ENCODE measurements around the gene RABGAP1L.
A peak's percentile ranks its signal among the peaks of the same experiment; 100 is the strongest.

RABGAP1L gene

DNA sequence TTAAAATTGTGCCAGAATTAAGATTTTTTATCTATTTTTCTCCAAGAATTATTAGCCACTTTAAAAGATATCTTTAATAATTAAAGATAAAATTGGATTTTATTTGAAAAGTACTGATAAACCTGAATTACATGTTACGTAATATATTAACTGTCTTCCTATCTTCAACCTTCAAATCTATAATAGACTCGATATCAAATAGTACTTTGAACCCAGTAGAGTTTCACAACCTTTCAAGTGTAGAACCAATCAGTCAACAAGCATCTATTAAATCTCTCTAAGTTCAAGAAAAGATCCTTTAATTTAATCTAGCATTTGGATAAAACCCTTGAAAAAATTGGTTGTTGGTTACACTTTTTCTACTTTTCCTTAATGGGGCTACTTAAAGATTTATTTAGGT lies 559.9 kb downstream of the RABGAP1L start:
- no peak for DNase-seq (ENCODE audit: low spot score)

DNA sequence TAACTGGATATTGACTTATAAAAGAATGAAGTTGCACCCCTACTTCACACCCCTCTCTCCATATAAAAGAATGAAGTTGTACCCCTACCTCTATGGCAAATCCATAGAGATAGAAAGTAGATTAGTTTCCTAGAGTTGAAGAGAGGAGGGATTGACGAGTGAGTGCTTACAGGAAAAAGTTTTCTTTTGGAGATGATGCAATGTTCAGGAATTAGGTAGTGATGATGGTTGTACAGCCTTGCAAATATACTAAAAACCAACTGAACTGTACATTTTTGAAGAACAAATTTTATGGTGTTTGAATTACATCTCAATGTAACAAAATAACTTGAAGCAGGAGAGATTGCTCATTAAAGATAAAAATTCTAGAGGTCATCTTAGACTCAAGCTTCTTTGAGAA lies 561.3 kb downstream of the RABGAP1L start:
- no peak for DNase-seq (ENCODE audit: low spot score)

DNA sequence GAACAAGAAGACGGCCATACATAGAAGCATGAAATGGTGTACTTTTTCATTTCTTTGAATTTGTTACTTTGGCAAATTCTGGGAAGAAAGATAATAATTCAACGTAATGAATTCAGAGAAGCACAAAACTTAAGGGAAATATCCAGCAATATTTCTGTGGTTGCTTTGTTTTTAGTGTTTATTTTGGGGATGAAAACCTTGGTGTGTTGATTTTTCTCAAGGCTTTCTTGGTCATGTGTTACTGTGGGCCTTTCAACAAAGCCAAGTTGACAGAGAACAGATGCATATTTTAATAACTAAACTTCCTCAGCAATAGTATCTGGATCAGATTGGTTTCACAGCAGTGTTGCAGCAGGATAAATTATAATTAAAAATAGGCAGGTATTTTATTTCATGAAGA lies 561.9 kb downstream of the RABGAP1L start:
- DNase-seq (ENCODE audit: low spot score): no peak

DNA sequence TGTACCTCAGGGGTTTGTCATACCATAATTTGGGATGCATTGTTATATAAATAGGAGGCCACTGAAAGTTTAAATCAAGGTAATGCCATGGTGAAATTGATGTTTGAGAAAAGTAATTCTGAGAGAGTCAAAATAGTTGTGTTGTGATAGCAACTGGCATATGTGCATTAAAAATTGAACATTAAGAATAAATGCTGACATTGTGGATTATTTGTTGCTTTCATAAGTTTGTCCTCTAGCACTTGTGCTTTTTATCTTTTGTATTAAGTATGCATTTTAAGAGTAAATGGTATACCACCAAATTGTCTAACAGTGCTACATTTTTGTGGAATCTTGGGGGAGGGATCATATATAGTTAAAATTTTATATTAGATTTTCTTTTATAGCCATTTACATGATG lies 564.5 kb downstream of the RABGAP1L start:
- no peak for DNase-seq (ENCODE audit: low spot score)

DNA sequence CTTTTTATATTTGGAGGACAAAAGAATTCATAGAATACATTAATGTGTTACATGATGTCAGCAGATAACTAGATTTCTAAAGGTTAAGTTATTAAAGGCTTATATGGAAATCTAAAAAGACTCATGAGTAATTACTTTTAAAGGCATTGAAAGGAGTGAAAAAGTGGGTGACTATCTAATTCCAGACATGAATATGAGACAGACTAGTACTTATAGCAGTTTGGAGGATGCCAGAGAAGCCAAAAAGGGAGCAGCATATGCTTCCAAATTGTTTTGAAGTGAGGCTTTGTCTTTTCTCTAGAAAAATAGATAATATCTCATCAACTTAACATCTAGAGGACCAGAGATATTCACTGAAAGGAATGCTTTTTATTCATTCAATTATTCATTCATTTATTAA lies 564.9 kb downstream of the RABGAP1L start:
- DNase-seq (ENCODE audit: low spot score): no peak

DNA sequence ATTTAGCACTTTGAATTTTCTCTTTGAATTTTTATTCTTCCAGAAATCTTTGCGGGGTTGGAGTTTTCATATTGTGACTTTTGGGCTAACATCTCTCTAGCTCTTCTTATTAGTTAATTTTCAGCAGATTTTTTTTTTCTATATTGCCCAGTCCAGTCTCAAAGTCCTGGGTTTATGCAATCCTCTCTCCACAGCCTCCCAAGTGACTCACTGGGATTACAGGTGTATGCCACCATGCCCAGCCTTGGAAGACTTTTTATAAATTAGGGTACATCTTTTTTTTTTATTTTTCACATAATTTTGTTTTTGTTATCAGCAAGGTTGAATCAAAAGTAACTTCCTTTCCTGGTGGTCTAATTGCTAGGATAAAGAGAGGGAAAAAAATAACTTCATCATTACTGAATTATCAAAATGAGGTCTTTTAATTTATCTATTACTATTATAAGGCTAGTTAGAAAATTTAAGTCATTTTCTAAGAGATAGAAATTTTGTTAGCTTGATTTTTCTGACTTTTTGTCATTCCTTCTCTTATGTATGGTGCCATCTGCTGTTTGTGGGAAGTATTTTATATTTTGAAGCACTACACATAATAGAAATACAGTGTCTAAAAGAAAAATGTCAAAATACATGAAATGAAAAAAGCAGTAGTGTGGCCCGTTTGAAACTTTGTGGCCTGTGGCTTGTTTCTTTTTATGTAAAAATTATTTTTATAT lies 567.0 kb downstream of the RABGAP1L start:
- peak; percentile 10 for DNase-seq (ENCODE audit: low spot score)

DNA sequence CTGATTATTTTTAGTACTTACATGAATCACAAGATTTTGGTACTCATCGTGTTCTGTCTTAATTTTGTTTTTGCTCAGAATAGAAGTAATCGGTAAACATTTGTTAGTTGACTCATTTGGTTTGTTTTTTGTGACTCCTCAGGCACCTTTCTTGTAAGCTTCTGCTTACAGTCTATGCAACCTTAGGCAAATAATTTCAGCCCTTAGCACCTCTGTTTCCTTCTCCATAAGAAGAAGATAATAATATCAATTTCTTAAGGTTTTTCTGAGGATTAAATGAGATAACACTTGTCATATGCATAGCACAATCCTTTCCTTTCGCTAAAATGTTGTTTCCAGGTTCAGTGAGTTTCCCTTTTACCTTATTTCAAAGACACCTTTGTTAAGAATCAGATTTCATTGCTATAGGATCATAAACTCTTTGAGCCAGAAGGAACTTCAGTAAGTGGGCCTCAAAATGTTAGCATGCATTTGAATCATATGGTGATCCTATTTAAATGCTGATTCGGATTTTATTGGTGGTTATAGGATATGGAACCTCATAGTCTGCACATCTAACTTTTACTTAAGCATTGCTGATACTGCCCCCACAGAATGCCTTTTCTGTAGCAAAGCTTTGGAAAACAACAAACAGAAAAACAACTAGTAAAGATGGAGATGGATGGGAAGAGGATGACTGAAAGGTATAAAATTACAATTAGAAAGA lies 567.7 kb downstream of the RABGAP1L start:
- no peak for DNase-seq (ENCODE audit: low spot score)

DNA sequence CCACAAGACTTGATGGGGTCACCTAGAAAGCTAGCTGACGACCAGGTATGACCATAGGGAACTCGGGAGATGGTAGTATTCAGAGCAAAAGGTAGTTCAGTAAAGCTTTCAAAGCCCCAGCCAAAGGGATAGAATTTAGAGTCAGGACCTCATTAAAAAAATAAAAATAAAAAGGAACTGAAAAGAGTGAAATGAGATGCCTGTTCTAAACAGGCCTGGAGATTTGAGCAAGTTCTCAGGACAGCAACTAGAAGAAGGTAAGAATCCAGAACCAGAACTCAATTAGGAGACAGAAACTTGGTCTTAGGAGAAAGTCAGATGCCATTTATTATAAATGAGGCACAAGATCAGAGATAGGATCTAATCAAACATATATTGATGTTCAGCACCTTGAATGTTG lies 575.0 kb downstream of the RABGAP1L start:
- DNase-seq (ENCODE audit: low spot score): no peak

DNA sequence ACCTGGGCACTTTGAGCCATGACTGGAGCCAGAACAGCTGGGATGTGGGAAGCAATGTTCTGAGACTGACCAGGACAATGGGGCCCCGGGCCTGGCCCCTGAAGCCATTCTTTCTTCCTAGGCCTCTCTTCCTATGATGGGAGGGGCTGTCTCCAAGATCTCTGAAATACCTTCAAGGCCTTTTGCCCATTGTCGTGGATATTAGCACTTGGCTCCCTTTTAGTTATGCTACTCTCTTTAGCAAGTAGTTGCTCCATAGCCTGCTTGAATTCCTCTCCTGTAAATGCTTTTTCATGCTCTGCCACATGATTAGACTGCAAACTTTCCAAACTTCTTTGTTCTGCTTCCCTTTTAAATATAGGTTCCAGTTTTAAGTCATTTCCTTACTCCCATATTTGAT lies 577.5 kb downstream of the RABGAP1L start:
- no peak for DNase-seq (ENCODE audit: low spot score)

DNA sequence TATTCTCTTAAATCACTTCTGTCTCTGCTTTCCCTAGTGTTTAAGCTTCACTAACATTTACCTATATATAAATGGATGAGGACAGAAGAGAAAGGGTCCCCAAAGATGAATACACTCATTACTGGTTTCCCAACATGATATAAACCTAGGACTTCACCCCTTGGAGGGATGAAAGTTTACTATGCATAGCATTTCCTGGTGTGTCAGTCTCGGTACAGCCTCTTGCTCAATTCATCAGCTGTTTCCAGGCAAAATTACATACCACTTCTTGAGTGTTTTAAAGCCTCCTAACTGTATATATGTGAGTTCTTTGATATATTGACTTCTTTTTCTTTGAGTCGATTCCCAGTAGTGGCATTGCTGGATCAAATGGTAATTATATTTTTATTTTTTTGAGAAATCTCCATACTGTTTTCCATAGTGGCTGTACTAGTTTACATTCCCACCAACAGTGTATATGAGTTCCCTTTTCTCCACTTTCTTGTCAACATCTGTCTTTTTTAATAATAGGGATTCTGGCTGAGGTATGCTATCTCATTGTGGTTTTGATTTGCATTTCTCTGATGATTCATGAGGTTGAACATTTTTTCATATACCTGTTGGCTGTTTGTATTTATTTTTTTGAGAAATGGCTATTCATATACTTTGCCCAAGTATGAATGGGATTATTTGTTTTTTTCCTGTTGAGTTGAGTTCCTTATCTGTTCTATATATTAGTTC lies 581.1 kb downstream of the RABGAP1L start:
- DNase-seq (ENCODE audit: low spot score): no peak

DNA sequence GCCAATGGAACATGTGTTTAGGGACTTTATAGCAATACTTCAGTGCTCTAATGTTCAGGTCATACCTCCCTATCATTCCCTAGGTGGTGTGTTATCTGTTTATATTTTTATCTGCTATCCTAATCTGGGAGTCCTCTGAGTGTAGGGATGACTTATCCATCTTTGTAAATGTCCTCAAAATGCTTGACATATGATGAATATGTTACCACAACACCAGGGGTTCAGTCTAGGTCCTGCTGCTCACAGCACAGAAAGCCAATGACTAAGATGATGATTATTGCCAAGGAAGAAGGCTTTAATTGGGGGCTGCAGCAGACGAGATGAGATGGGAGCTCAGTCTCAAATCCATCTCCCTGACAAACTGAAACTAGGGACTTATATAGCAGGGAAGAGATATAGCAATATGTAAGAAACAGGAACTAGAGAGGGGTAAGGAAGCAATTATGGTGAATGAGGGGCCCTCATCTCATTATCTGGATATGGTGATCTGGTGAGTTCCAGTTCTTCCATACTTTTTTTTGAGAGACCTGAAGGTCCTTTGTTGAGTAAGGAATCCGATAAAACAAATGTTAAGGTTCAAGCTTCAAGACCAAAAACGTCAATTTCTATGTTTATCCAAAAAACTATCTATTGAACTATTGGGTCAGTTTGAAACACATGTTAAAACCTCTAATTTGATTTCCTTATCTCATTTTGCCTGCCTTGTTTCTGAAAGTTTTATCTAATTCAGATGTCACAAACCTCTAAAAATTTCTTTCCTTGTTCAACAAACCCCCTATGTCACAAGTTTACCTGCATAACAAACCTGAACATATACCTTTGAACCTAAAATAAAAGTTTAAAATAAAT lies 583.7 kb downstream of the RABGAP1L start:
- no peak for DNase-seq (ENCODE audit: low spot score)

DNA sequence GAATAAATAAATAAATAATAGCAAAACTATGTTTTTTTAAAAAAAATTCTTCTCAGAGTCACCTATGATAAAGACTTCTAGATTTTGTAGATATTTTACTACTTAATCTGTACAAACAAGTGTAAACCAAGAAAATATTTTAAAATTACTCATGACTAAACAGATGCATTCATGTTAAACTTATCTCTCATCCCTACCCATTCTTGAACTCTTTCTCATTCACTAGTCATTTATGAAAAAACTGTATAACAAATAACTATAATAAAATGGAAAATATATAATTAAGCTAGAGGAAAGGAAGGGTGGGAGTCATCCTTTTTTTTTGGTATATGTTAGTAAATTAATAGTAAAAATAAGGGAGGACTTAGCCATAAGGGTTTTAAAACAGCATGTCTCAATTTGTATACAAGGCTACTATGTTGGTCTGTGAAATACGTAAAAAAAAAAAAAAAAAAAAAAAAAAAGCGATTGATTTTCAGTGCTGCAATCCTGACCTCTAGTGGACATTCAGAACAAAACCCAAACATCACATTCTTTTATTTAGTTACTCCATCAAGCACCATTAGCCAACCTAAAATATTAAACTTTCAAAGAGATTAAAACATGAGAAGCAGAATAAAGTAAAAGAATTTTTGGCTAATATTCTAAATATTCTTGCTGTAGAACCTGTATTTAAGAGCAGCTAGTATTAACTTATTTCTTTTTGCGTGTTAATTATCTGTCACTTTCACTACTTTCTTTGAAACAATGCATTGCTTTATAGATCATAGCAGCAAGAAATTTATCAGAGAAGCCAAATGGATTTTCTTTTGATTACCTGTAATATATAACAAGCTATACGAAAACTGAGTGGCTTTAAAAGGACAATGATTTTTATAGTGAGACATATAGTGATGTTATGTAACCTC lies 584.6 kb downstream of the RABGAP1L start:
- DNase-seq (ENCODE audit: low spot score): peak; percentile 45

DNA sequence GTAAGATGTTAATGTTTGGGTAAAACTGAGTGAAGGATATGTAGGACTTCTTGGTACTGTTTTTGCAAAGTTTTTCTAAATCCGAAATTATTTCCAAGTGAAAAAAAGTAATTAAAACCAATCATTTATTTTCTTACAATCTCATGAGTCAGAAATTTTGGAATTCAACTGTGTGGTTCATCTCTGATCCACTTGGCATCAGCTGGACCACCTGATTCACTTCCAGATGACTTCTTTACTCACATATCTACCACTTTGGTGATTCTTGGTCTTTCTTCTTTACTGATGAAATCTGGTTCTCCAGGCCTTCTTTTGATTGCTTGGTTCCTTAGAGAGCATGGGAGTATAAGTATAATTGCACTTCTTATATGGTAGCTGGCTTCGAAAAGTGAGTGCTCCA lies 585.6 kb downstream of the RABGAP1L start:
- no peak for DNase-seq (ENCODE audit: low spot score)

DNA sequence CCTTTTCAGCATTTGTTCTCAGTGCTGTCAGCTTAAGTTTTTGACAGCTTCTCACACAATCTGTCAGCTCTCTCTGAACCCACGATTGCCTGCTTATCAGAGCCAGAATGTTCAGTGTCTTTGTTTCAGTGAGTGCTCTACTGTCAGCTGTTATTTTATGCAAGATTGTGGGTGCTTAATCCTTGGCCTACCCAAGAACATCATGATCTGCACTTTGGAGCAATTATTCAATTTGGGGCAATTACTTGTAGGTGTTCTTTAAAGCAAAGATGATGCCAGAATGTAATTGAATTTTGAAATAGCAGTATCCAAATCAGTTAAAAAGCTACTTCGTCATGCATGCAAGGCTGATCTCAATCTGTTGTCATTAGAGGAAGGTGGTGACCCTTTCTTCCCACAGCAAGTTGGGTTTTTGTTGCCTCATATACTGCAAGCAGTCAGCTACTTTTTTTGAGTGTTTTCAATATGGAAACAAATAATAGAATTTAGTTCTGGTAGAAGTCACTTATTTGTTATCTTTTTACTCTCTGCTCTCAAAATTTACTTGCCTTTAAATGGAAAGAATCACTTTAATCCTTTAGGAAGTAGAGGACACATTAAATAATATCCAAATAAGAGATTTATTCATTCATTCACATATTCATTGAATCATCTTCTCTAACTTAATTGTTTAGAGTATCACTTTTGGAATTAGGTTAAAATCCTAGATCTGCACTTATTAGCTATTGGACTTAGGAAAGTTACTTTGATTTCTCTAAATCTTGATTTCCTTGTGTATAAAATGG lies 586.9 kb downstream of the RABGAP1L start:
- DNase-seq (ENCODE audit: low spot score): no peak

DNA sequence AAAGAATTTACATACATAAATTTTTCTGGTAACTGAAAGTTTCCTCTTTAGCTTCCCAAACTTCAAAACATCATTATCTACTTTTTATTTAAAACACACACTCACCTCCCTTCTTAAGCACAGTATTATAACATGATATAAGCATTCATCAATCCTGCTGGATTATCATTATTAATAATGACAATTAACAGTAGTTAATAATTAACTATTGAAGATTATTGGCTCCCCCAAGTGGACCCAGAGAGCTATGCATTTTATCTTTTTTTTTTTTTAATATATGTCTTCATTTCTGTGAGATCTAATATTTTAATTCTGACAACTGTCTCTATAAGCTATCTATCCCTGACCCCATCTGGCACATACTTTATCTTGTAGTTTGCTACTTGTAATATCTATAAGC lies 588.3 kb downstream of the RABGAP1L start:
- DNase-seq (ENCODE audit: low spot score): no peak

DNA sequence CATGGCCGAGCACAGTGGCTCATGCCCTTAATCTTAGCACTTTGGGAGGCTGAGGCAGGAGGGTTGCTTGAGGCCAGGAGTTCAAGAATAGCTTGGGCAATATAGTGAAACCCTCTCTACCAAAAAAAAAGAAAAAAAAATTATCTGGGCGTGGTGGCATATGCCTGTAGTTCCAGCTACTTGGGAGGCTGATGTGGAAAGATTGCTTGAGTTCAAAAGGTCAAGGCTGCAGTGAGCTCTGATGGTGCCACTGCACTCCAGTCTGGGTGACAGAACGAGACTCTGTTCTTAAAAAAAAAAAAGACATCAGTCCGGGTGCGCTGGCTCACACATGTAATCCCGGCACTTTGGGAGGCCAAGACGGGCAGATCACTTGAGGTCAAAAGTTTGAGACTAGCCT lies 589.3 kb downstream of the RABGAP1L start:
- DNase-seq (ENCODE audit: low spot score): no peak

DNA sequence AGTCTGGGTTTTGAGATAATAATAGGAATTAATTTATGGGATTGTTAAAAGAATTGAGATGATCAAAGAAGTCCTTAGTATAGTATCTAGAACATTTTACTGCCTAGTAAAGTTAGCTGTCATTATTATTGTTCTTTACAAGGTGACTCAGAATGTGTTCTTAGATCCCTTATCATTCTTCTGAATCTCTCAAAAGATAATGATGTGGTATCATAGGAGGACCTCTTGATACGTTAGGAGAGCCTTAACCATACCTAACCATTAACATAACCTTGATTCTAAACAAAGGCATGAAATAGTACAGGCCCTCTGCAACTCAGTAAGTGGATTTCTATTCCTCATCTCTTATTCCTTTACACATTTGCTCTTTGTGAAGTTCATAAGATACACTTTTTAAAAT lies 593.8 kb downstream of the RABGAP1L start:
- DNase-seq (ENCODE audit: low spot score): no peak

DNA sequence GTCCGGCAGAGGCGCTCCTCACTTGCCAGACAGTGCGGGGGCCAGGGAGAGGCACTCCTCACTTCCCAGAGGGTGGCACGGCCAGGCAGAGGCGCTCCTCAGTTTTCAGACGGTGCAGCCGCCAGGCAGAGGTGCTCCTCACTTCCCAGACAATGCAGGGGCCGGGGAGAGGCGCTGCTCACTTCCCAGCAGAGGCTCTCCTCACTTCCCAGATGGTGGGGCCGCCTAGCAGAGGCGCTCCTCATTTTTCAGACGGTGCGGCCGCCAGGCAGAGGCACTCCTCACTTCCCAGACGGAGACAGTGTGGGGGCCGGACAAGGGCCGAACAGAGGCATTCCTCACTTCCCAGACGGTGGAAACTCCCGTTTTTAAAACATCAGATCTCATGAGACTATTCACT lies 602.0 kb downstream of the RABGAP1L start:
- DNase-seq (ENCODE audit: low spot score): no peak

DNA sequence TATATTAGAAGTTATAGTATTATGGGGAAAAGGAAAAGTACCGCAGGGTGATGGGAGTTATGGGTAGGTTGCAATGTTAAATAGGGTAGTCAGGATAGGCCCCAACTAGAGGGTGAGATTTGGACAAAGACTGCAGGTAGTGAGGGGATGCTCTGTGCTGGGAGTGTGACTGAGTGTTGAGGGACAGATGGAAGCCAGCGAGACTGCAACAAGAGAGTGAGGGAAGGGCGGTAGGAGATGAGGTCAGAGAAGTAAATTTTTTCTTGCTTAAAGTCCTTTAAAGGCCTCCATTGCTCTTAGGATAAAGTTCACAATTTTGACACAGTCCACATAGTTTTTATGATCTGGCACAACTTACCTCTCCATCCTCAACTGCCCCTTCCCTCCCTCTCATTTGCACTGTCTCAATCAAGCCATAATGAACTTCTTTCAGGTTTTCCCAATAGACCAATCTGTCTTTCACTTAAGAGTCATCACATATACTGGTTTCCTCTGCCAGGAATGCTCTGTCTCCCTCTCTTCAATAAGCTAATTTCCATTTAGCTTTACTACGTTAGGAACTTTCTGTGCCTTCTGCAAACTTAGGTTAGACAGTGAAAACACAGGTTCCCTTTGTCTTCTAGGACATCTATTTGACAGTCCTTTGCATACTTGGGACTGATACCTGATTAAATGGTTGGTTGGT lies 602.7 kb downstream of the RABGAP1L start:
- no peak for DNase-seq (ENCODE audit: low spot score)

DNA sequence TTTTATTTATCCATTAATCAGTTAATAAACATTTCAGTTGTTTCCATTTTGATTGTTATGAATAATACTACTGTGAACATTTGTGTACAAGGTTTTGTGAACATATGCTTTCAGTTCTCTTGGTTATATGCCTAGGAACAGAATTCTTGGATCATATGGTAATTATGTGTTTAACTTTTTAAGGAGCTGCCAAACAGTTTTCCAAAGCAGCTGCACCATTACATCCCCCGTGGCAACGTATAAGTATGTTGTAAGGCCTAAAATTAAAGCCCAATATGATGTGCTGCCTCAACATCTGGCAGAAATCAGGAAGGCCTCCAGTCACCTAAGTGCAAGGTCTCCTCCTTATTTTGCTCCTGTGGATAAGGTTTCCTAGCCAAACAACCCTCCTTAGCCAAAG lies 604.9 kb downstream of the RABGAP1L start:
- no peak for DNase-seq (ENCODE audit: low spot score)
